HG02970 (cell line): ENCODE measurements around the gene ACTN4.
"Not testable (repeated sequence)": the region's sequence is repeated elsewhere in the genome, so short reads cannot be mapped to it uniquely, and the experiment has no call there.

Experiments
- ATAC-seq: cut with Tn5 transposase; IDR thresholded peaks from one replicate; pipeline ENCODE4 v1.9.1; 2021; ENCODE audit warnings: mild to moderate bottlenecking, moderate library complexity, moderate number of reproducible peaks; ENCODE audit not compliant: unreplicated experiment, low FRiP score

ACTN4 gene

GRCh38 chr19:38647368-38647965, at the start of gene ACTN4:
Gene ACTN4 (plus strand): TSS chr19:38647649. CDS start chr19:38647746, 97 bp downstream.
- ATAC-seq = peak; percentile 93

GRCh38 chr19:38599722-38600121, 47.7 kb upstream of the ACTN4 start:
- ATAC-seq = no peak

DNA sequence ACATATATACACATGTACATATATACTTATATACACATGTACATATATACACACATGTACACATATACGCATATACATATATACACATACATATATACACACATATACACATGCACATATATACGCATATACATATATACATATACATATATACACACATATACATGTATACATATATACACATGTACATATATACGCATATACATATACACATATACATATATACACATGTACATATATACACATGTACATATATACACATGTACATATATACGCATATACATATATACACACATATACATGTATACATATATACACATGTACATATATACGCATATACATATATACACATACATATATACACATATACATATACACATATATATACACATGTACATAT, 44.6 kb upstream of the ACTN4 start:
- ATAC-seq = not testable (repeated sequence)

GRCh38 chr19:38606131-38606530, 41.3 kb upstream of the ACTN4 start:
- ATAC-seq = no peak

DNA sequence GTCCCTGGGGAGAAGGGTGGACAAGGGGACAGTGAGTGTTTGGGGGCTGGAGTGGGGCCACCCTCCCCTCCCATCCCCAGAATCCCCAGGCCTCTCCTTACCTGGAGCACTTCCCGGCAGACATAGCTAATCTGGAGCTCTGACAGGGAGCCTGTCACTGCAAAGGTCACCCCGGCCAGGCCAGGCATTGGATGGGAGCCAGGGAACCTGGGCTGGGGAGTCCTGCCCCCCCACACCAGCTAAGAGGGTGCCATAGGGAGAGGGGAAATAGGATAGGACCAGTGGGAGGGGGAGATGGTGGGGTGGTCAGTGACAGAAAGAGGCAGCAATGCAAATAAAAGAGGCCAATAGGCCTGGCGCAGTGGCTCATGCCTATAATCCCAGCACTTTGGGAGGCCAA, 33.2 kb upstream of the ACTN4 start:
- ATAC-seq = no peak

- no peak for ATAC-seq
Measured at GRCh38 chr19:38615007-38615581, 32.4 kb upstream of the ACTN4 start.

- no peak for ATAC-seq
Measured at GRCh38 chr19:38616265-38616664, 31.2 kb upstream of the ACTN4 start.

GRCh38 chr19:38617283-38617763, 30.1 kb upstream of the ACTN4 start:
- ATAC-seq = no peak

DNA sequence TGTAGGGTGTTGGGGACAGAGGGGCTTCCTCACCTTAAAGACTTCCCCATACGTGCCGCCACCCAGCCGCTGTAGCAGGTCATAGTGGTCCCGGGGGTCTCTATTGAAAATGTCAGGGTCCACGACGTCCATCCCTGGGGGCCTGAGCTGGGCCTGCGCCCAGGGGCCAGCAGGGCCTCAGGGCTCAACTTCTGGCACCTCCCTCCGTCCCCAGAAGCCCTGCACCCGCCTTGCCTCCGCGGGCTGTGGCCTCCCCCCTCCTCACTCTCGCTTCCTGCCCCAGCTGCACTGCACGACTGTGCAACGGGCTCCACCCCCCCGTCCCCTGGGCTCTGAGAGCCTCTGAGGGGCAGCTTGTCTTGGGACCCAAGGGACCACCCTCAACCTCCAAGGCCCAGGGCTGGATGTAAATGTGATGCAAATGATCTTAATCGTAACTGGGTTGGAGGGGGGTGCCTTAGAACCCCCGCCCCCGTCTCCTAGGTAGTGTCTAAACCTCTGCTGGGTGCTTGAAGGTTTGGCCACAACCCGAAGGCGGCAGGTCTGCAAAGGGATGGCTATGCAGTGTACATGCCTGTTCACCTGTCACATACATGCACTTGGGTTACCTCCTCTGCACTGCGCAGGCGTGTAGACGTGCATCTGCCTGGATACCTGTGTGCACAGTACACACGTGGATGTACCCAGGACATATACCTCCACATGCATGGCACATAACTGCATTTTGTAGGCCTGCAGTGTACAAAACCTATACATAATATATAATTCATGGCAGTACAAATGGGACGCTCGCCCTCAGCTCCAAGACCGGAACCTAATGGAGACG, 29.5 kb upstream of the ACTN4 start, which contains the start of gene MAP4K1:
Gene MAP4K1, minus strand, starts transcription at position 190 of the 826 bp plus-strand sequence. Its CDS starts 58 bp downstream, at position 132.
- peak; percentile 56 for ATAC-seq

DNA sequence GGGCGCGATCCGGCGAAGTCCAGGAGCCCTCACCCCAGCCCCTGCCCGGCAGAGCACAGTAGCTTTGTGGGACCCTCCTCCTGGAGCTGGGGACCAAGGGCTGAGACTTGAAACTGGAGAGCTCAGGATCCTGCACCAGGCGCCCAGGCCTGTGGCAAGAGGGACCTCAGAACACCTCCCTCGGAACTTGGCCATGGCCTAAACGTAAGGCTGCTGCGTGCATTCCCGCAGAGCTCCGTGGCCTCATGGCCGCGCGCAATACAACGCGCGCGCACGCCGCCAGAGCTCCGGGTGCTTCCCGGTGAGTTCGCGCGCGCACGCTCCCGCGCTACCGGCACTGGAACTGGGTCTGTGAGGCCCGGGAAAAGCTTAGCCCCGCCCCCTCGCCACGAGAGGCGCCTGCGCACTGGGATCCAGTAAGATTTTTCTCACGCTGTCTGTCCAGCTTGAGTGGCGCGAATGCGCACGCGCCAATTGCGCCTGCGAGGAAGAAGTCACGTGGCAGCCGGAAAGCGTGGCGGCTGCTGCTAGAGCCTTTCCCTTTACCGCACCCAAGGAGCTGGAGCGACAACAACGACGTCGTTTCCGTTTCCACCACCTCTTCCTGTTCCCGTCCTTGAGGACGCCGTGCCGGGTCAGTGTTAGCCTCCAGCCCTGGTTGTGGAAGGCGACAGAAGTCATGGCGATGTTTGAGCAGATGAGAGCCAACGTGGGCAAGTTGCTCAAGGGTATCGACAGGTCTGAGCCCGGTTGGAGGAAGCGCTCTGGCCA, 28.7 kb upstream of the ACTN4 start, which contains the start of gene EIF3K:
Gene EIF3K, plus strand, starts transcription at position 599 of the 771 bp plus-strand sequence. Its CDS starts 81 bp downstream, at position 680.
- peak; percentile 62 for ATAC-seq

GRCh38 chr19:38619361-38620174, 27.9 kb upstream of the ACTN4 start:
- ATAC-seq = no peak

DNA sequence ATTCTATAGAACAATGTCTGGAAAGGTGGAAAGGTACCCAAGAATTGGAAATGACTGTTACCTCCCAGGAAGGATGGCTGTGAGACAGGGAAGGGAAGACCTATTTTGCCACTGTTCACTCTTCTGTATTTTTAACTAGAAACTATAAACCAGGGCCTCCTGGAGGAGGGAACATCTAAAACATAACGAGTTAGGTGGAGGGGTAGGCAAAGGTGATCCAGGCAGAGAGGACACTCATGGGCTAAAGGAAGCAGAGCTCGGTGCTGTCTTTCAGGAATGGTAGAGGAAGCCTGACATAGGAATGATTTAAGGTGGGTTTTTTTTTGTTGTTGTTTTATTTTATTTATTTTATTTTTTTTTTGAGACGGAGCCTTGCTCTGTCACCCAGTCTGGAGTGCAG, 22.6 kb upstream of the ACTN4 start:
- no peak for ATAC-seq

GRCh38 chr19:38626401-38626800, 21.0 kb upstream of the ACTN4 start:
- ATAC-seq = no peak

GRCh38 chr19:38629568-38629967, 17.9 kb upstream of the ACTN4 start:
- ATAC-seq = no peak

DNA sequence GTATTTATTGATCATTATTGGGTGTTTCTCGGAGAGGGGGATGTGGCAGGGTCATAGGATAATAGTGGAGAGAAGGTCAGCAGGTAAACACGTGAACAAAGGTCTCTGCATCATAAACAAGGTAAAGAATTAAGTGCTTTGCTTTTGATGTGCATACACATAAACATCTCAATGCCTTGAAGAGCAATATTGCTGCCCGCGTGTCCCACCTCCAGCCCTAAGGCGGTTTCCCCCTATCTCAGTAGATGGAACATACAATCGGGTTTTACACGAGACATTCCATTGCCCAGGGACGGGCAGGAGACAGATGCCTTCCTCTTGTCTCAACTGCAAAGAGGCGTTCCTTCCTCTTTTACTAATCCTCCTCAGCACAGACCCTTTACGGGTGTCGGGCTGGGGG, 16.1 kb upstream of the ACTN4 start:
- ATAC-seq = not testable (repeated sequence)

DNA sequence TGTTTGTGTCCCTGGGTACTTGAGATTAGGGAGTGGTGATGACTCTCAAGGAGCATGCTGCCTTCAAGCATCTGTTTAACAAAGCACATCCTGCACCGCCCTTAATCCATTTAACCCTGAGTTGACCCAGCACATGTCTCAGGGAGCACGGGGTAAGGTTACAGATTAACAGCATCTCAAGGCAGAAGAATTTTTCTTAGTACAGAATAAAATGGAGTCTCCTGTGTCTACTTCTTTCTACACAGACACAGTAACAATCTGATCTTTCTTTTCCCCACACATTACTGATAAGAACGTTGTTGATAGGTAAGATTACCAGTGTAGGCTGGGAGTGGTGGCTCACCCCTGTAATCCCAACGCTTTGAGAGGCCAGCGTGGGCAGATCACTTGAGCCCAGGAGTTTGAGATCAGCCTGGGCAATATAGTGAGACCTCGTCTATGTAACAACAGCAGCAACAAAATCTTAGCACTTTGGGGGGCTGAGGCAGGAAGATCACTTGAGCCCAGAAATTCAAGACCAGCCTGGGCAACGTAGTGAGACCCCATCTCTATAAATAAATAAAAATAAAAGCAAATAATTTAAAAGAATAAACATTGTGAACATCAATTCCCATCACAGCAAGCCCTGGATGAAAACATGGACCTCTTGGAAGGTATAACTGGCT, 15.5 kb upstream of the ACTN4 start:
- not testable (repeated sequence) for ATAC-seq

DNA sequence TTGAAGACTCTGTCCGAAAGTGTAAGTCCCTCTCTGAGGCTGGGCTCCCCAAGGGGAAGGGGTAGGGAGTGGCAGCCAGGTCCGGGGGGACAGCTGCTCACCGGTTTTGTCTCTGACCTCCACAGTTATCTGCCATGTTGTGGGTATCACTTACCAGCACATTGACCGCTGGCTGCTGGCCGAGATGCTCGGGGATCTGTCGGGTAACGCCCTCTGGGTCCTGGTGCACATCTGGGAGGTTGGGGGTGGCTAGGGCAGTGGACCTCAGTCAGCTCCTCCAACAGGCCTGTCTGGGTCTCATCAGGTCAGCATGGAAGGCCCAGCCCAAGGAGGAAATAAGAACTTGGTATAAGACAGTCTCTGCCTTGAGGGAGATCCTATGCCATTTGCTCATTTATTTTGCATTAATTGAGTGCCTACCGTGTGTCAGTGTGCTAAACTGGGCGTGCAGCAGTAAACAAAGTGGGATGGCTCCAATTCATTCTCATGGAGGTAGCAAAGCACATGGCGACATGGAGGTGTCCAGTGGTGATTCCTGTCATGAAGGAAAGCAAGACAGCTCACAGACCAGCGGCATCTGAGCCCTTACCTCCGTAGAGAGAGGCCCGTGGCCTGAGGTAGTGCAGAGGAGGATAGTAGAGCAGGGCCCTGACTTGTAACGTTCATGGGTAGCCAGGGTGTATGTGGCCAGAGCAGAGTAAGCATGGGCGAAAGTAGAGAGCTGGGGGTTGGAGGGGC, 14.8 kb upstream of the ACTN4 start:
- ATAC-seq = no peak

DNA sequence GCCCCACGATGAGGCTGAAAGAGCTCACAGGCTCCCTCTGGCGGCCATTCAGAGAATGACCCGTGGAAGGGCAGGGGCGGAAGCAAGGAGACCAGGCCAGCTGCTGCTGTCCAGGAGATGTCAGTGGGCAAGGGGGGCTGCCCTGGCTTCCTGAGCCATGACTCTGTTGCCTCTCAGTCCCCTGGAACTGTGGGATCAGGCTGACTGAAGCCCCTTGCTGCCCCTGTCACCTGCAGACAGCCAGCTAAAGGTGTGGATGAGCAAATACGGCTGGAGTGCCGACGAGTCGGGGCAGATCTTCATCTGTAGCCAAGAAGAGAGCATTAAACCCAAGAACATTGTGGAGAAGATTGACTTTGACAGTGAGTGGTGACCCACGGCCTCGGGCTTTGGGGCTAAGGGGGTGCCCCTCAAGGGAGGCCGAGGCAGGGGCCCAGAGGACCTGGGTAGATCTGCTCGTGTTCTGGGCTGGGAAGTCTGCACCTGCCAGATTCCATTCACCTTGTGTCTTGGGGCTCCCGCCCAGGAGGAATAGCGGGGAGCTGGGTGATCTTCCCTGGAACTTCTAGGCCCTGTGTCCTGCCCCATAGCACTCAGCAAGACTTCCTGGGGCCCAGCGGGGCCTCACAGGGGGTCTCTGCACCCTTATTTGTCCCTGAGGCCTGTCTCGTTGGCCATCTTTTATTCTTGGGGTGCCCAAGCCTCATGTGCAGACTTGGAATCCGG, 12.5 kb upstream of the ACTN4 start:
- ATAC-seq = no peak
